ENCODE results near the gene SLC4A5. TPM values are rescaled to one million over a fixed set of nuclear protein-coding genes. Genes with fewer than 3 reads are reported as not detected.
"Not testable (repeated sequence)": the region's sequence is repeated elsewhere in the genome, so short reads cannot be mapped to it uniquely, and the experiment has no call there.

SLC4A5 gene
- total RNA-seq, 4 donors from 2014 or later: 0.24 to 3.8 (median 0.59) TPM

- ATAC-seq (no peak), DNase-seq (no peak)
- Histone ChIP-seq H3K36me3 (no peaks in the 10 kb centered on the region), H3K9me3 (no peaks in the 10 kb centered on the region), H3K4me1 (no peaks in the 10 kb centered on the region), H3K4me3 (no peak overlapping the region), H3K27ac (no peak overlapping the region), H3K27me3 (no peaks in the 10 kb centered on the region)
- in situ Hi-C loops (cut with MboI; ENCODE audit: low sequenced_read_pairs in 4 of 4): loop anchor here in 2 of 4 donors (25.0 kb wide), 1 partner anchor 538 kb away; no protein-coding TSS in a partner anchor
- no peak for TF ChIP-seq POLR2A (IDR thresholded peaks at IDR 0.05)
- no peak for TF ChIP-seq CTCF (IDR thresholded peaks at IDR 0.05 in 4 of 5, conservative IDR thresholded peaks at IDR 0.05 in 1 of 5)
- intact Hi-C loops (cut with DNase I; ENCODE audit: low total_unique reads): no loop called here
These were observed 6.7 kb upstream of the SLC4A5 start for GRCh38 chr2:74349889-74350288.

DNA sequence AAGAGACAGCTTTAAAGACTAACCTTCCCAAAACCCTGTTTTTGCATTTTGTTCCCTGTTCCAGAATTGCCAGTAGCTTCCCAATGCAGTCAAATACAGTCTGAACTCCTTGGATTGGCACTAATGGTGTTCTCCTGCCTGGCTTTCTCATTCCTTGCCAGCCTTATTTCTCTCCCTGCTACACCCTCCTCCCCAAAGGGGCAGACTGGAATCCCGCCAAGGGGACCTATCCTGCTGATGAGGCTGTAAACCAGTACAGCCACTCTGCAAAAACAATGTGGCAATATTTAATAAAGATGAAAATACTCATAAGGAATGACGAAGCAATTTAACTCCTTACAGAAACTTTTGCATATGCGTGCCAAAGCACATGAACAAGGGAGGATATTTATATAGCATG, 4.5 kb upstream of the SLC4A5 start:
- TF ChIP-seq CTCF (IDR thresholded peaks at IDR 0.05 in 4 of 5, conservative IDR thresholded peaks at IDR 0.05 in 1 of 5) (no peak), POLR2A (IDR thresholded peaks at IDR 0.05) (no peak)
- H3K36me3 ChIP-seq: no peaks in the 10 kb centered on the region
- no peak overlapping the region for H3K4me3 ChIP-seq
- no peak for DNase-seq
- H3K27me3 ChIP-seq: no peaks in the 10 kb centered on the region
- ATAC-seq: no peak
- H3K4me1 ChIP-seq: no peaks in the 10 kb centered on the region
- no peak overlapping the region for H3K27ac ChIP-seq
- in situ Hi-C loops (cut with MboI; ENCODE audit: low sequenced_read_pairs in 4 of 4) (loop anchor here in 2 of 4 donors (25.0 kb wide), 1 partner anchor 535 kb away; no protein-coding TSS in a partner anchor), intact Hi-C loops (cut with DNase I; ENCODE audit: low total_unique reads) (no loop called here)
- no peaks in the 10 kb centered on the region for H3K9me3 ChIP-seq

- no peaks in the 10 kb centered on the region for H3K4me1 ChIP-seq
- no peaks in the 10 kb centered on the region for H3K36me3 ChIP-seq
- intact Hi-C loops (cut with DNase I; ENCODE audit: low total_unique reads): no loop called here
- no peaks in the 10 kb centered on the region for H3K9me3 ChIP-seq
- TF ChIP-seq CTCF (IDR thresholded peaks at IDR 0.05 in 4 of 5, conservative IDR thresholded peaks at IDR 0.05 in 1 of 5) (no peak), POLR2A (IDR thresholded peaks at IDR 0.05) (no peak)
- no peak overlapping the region for H3K27ac ChIP-seq
- in situ Hi-C loops (cut with MboI; ENCODE audit: low sequenced_read_pairs in 4 of 4): loop anchor here in 2 of 4 donors (25.0 kb wide), 1 partner anchor 535 kb away; no protein-coding TSS in a partner anchor
- DNase-seq (no peak), ATAC-seq (no peak)
- no peak overlapping the region for H3K4me3 ChIP-seq
- no peaks in the 10 kb centered on the region for H3K27me3 ChIP-seq
These were observed 4.1 kb upstream of the SLC4A5 start for GRCh38 chr2:74347303-74347702.

DNA sequence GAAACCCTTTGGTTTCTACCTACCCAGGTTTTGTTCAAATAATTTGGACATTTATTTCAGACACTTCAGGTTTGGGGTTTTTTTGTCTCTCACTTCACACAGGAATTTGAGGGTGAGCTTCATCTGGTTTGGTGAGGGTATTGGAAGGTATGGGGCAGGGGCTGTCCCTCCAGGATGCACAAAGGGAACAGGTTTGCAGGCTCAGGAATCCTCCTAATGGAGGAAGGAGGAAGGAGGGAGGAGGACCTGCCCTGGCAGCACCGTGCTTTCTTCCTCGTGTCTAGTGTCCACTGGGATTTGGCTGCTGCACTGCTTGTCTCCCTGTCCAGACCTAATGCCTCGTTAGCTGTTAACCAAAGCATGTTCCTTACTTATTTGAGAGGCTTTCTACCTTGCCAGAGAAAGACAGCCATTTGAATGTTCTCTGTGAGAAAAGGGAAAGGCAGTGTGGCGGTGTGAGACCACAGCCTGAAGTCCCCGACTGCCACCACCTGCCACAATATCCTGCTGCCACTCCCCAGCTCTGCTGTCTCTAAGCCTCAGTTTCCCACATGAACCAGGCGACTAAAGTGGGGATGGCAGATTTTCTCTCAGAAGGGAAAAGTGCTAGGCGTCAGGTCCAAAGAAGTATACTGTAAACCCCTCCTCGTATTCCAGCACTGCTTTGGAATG, 2.2 kb upstream of the SLC4A5 start:
- Histone ChIP-seq H3K4me1 (no peaks in the 10 kb centered on the region), H3K9me3 (no peaks in the 10 kb centered on the region), H3K27ac (no peak overlapping the region), H3K27me3 (no peaks in the 10 kb centered on the region), H3K36me3 (no peaks in the 10 kb centered on the region), H3K4me3 (no peak overlapping the region)
- no peak for DNase-seq
- intact Hi-C loops (cut with DNase I; ENCODE audit: low total_unique reads): no loop called here
- no peak for TF ChIP-seq CTCF (IDR thresholded peaks at IDR 0.05 in 4 of 5, conservative IDR thresholded peaks at IDR 0.05 in 1 of 5)
- no peak for TF ChIP-seq POLR2A (IDR thresholded peaks at IDR 0.05)
- in situ Hi-C loops (cut with MboI; ENCODE audit: low sequenced_read_pairs in 4 of 4): loop anchor here in 2 of 4 donors (25.0 kb wide), 1 partner anchor 533 kb away; no protein-coding TSS in a partner anchor
- no peak for ATAC-seq

- not testable (repeated sequence) for H3K9me3 ChIP-seq, H3K27me3 ChIP-seq, H3K36me3 ChIP-seq, H3K4me1 ChIP-seq, H3K27ac ChIP-seq, H3K4me3 ChIP-seq, DNase-seq, ATAC-seq
- intact Hi-C loops (cut with DNase I; ENCODE audit: low total_unique reads) (loop anchor here (10.0 kb wide), 1 partner anchor 511 kb away; the partner anchor contains the start of gene STAMBP), in situ Hi-C loops (cut with MboI; ENCODE audit: low sequenced_read_pairs in 4 of 4) (loop anchor here in 3 of 4 donors (10.0 to 25.0 kb wide), 2 partner anchors 511 to 524 kb away; partner anchors contain the start of gene STAMBP (in 1 of the 3))
These were observed 7.0 kb downstream of the SLC4A5 start for GRCh38 chr2:74336227-74336626.

All from gastrocnemius medialis (tissue), 4 donors.